CD4-positive, alpha-beta memory T cell (primary cell): ENCODE data around the gene LDHAL6B. TPM values are rescaled to one million over a fixed set of nuclear protein-coding genes. Genes with fewer than 3 reads are reported as not detected.

ENCODE experiments used
- CTCF ChIA-PET: fragments of 350-600 bp; sonication (Branson Sonifier 250); formaldehyde crosslinking; loops from one replicate; lab custom pipeline; 2021; ENCODE audit warnings: inconsistent platforms; ENCODE audit not compliant: partially characterized antibody; lab: Charles Lee
- POLR2A ChIA-PET: fragments of 350-600 bp; sonication (Branson Sonifier 250); formaldehyde crosslinking; loops from one replicate; lab custom pipeline; 2021; ENCODE audit not compliant: partially characterized antibody; lab: Charles Lee
- DNase-seq, 5 donors: peaks; one replicate each; pipeline versions ENCODE4 v3.0.0 to v3.0.0-alpha.2; 2020 to 2022; ENCODE audit warnings: mixed read lengths in 1 of 5
- H3K27ac ChIP-seq: one replicate; pipeline ENCODE4 v1.7.0; 2013; ENCODE audit warnings: low read depth, low read length
- H3K27me3 ChIP-seq: 2 replicates; pipeline ENCODE4 v1.7.0; 2013; ENCODE audit warnings: mild to moderate bottlenecking, low read length, moderate library complexity; ENCODE audit not compliant: insufficient read depth
- H3K36me3 ChIP-seq: 2 replicates; pipeline ENCODE4 v1.7.0; 2013; ENCODE audit warnings: mild to moderate bottlenecking, low read length, moderate library complexity; ENCODE audit not compliant: insufficient read depth
- H3K4me1 ChIP-seq: 2 replicates; pipeline ENCODE4 v1.7.0; 2013; ENCODE audit warnings: mild to moderate bottlenecking, low read length, moderate library complexity; ENCODE audit not compliant: insufficient read depth
- H3K4me3 ChIP-seq, 2 donors: one replicate each; pipeline ENCODE4 v1.7.0; 2013; ENCODE audit warnings: low read length in 2 of 2, mild to moderate bottlenecking in 1 of 2
- H3K9me3 ChIP-seq, 2 donors: one replicate each; pipeline ENCODE4 v1.7.0; 2013; ENCODE audit warnings: low read length in 2 of 2, control low read depth in 1 of 2; ENCODE audit not compliant: control insufficient read depth in 1 of 2
- H3K27ac Mint-ChIP-seq, 7 donors: one replicate each; pipeline ENCODE4 v1.8.0; 2020 to 2021; ENCODE audit warnings: mixed read lengths in 7 of 7, mild to moderate bottlenecking in 6 of 7, inconsistent platforms in 3 of 7, moderate library complexity in 3 of 7
- H3K27me3 Mint-ChIP-seq, 2 donors: one replicate each; pipeline ENCODE4 v1.8.0; 2020 to 2021; ENCODE audit warnings: mixed read lengths in 2 of 2
- H3K36me3 Mint-ChIP-seq, 2 donors: one replicate each; pipeline ENCODE4 v1.8.0; 2020 to 2021; ENCODE audit warnings: mixed read lengths in 2 of 2, inconsistent platforms in 1 of 2, mild to moderate bottlenecking in 1 of 2
- H3K4me1 Mint-ChIP-seq, 4 donors: one replicate each; pipeline ENCODE4 v1.8.0; 2020 to 2021; ENCODE audit warnings: mixed read lengths in 4 of 4, mild to moderate bottlenecking in 1 of 4
- H3K4me3 Mint-ChIP-seq, 8 donors: one replicate each; pipeline ENCODE4 v1.8.0; 2020 to 2021; ENCODE audit warnings: mixed read lengths in 8 of 8, mild to moderate bottlenecking in 7 of 8, moderate library complexity in 6 of 8, inconsistent platforms in 3 of 8
- H3K9me3 Mint-ChIP-seq, 8 donors: one replicate each; pipeline ENCODE4 v1.8.0; 2020 to 2021; ENCODE audit warnings: mixed read lengths in 8 of 8, mild to moderate bottlenecking in 5 of 8, inconsistent platforms in 3 of 8, moderate library complexity in 1 of 8
- intact Hi-C: fragments of 100-400 bp; cut with micrococcal nuclease; formaldehyde crosslinking; loops from one replicate; pipeline ENCODE4 v1.15.1; 2023
- polyA plus RNA-seq, 2 donors: library from polyadenylated mRNA; unstranded; fragments of 300-500 nt; fragmentation: Illumina TruSeq; gene quantifications; one replicate each; pipeline ENCODE4 v1.2.3, GENCODE V29; 2021
- total RNA-seq, 2 experiments: library from RNA; stranded (reverse); gene quantifications; one replicate each; pipeline ENCODE4 v1.2.3, GENCODE V29; 2021

Gene LDHAL6B
- total and polyA plus RNA-seq, 4 experiments from 2014 or later = not detected

DNA sequence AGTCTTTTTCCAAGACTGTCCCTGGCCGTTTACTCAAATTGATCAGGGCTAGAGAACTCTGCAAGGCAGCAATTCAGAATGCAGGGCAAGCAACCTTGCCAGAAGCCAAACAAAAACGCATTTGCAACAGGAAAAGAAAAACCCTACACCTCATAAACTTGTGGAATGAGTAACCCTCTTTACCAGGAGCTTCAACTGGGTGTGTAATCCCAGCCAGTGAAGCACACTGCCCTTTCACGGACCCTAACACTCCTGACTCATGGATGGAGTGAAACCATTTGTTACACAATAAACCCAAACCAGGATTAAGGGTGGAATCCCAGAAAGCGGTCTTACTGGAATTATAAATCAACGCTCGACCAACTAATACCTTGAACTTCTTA, 14.8 kb upstream of the LDHAL6B start:
- H3K4me1 Mint-ChIP-seq = peaks cover 0 to 2% (median 0%) of the 10 kb centered on the region in 4 donors
- peaks cover 6 to 13% of the 10 kb centered on the region in 2 donors for H3K27me3 Mint-ChIP-seq
- Histone ChIP-seq H3K4me1 (no peaks in the 10 kb centered on the region), H3K27me3 (no peaks in the 10 kb centered on the region), H3K4me3 (no peak overlapping the region), H3K36me3 (no peaks in the 10 kb centered on the region), H3K27ac (no peak overlapping the region), H3K9me3 (no peaks in the 10 kb centered on the region)
- ChIA-PET POLR2A (no interaction called here), CTCF (no interaction called here)
- no peak overlapping the region for H3K27ac Mint-ChIP-seq
- intact Hi-C loops = no loop called here
- DNase-seq = no peak
- H3K36me3 Mint-ChIP-seq = no peaks in the 10 kb centered on the region
- peaks cover 0 to 9% (median 1%) of the 10 kb centered on the region in 8 donors for H3K9me3 Mint-ChIP-seq
- H3K4me3 Mint-ChIP-seq = no peak overlapping the region

DNA sequence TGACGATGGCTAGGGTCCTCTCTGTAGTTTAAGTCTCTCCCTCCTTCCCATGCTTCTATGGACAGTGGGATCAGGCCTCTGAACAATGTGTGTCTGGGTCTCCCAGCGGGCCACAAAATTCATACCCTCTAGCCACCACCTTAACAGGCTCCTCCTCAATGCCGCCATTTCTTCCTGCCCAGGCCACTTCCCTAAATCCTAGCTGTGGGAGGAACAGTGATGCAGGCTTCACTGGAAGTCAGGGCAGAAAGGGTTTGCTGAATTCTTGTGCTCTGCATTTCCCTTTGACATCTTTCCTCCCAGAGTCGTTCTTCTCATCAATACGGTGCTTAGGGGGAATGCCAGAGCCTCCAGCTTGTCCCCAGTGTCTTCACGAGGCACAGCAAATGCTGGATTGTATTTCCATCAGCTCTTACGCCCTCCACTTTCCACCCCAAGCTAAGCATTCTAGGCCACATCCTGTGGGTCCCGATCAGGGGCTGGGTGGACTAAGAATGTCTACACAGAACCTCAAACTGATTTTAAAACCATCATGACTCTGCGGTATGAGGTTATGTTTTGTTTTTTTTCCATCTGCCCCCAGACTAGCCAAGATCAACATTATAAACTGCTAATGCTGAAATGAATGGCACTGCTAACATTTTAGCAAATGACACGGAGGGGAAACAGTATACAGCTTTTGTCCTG, 11.9 kb upstream of the LDHAL6B start:
- no peaks in the 10 kb centered on the region for H3K27me3 ChIP-seq
- no peak overlapping the region for H3K27ac ChIP-seq
- Mint-ChIP-seq H3K9me3 (no peaks in the 10 kb centered on the region), H3K27me3 (peaks cover 3 to 5% of the 10 kb centered on the region in 2 donors), H3K36me3 (no peaks in the 10 kb centered on the region), H3K27ac (no peak overlapping the region), H3K4me1 (peaks cover 0 to 2% (median 0%) of the 10 kb centered on the region in 4 donors), H3K4me3 (no peak overlapping the region)
- ChIA-PET POLR2A (no interaction called here), CTCF (interaction anchor here (0.7 kb wide), 1 partner anchor 35 kb away, joined by 3 read pairs; no protein-coding TSS in a partner anchor)
- no peak for DNase-seq
- intact Hi-C loops = no loop called here
- H3K9me3 ChIP-seq = no peaks in the 10 kb centered on the region
- no peak overlapping the region for H3K4me3 ChIP-seq
- H3K4me1 ChIP-seq = no peaks in the 10 kb centered on the region
- H3K36me3 ChIP-seq = no peaks in the 10 kb centered on the region

DNA sequence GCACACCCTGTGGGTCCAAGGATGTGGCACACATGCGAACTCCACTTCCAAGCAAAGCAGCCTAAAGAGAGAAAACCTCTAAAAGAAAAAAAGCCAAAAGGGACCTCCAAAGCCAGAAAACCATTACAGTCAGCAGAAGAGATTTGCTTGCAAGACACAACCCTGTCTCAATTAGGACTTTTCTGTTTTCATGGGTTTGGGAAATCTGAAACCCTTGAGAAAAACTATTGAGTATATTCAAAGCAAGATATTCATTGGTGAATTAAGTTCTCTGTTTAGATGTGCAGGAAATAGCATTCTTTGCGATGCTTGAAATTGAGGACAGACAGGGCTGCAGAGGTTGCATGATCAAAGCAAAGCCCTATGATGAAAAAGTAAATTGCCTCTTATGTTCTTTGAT, 10.2 kb upstream of the LDHAL6B start:
- H3K27ac ChIP-seq = no peak overlapping the region
- no peaks in the 10 kb centered on the region for H3K9me3 ChIP-seq
- ChIA-PET CTCF (interaction anchor here (0.6 kb wide), 2 partner anchors 181 to 234 kb away, joined by 3 to 4 read pairs; no protein-coding TSS in a partner anchor), POLR2A (no interaction called here)
- no peak for DNase-seq
- no peaks in the 10 kb centered on the region for H3K4me1 ChIP-seq
- H3K27me3 ChIP-seq = no peaks in the 10 kb centered on the region
- H3K4me1 Mint-ChIP-seq = peaks cover 0 to 2% (median 0%) of the 10 kb centered on the region in 4 donors
- intact Hi-C loops = no loop called here
- H3K9me3 Mint-ChIP-seq = no peaks in the 10 kb centered on the region
- H3K36me3 ChIP-seq = no peaks in the 10 kb centered on the region
- no peaks in the 10 kb centered on the region for H3K36me3 Mint-ChIP-seq
- H3K4me3 Mint-ChIP-seq = no peak overlapping the region
- H3K27ac Mint-ChIP-seq = no peak overlapping the region
- peaks cover 0 to 2% of the 10 kb centered on the region in 2 donors for H3K27me3 Mint-ChIP-seq
- H3K4me3 ChIP-seq = no peak overlapping the region

DNA sequence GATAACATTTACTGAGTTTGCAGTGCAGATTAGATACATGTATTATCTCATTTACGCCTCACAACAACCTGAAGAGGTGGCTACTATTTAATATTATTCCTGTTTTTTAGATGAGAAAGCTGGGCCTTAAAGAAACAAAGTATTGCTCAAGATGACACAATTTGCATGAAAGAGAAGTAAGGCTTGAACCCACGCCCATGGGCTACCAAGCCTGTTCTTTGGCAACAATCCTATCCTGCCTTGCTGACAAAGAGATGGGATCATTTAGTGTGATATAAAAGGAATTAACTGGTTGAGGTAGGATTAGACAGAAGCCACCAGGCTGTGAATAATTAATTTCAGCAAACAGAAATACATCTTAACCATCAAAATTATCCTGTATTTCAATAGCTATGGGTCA, 9.2 kb upstream of the LDHAL6B start:
- H3K9me3 Mint-ChIP-seq = no peaks in the 10 kb centered on the region
- H3K27me3 ChIP-seq = no peaks in the 10 kb centered on the region
- DNase-seq = no peak
- ChIA-PET POLR2A (no interaction called here), CTCF (no interaction called here)
- intact Hi-C loops = no loop called here
- H3K4me1 Mint-ChIP-seq = peaks cover 0 to 2% (median 0%) of the 10 kb centered on the region in 4 donors
- H3K4me3 Mint-ChIP-seq = no peak overlapping the region
- H3K36me3 Mint-ChIP-seq = no peaks in the 10 kb centered on the region
- no peaks in the 10 kb centered on the region for H3K4me1 ChIP-seq
- no peaks in the 10 kb centered on the region for H3K36me3 ChIP-seq
- H3K27ac Mint-ChIP-seq = no peak overlapping the region
- H3K9me3 ChIP-seq = no peaks in the 10 kb centered on the region
- H3K4me3 ChIP-seq = no peak overlapping the region
- no peak overlapping the region for H3K27ac ChIP-seq
- no peaks in the 10 kb centered on the region for H3K27me3 Mint-ChIP-seq

- Mint-ChIP-seq H3K27ac (no peak overlapping the region), H3K4me3 (no peak overlapping the region), H3K9me3 (no peaks in the 10 kb centered on the region), H3K27me3 (peaks cover 2 to 3% of the 10 kb centered on the region in 2 donors), H3K4me1 (peaks cover 0 to 2% (median 0%) of the 10 kb centered on the region in 4 donors), H3K36me3 (no peaks in the 10 kb centered on the region)
- intact Hi-C loops = no loop called here
- Histone ChIP-seq H3K27ac (no peak overlapping the region), H3K9me3 (no peaks in the 10 kb centered on the region), H3K4me1 (no peaks in the 10 kb centered on the region), H3K4me3 (no peak overlapping the region), H3K36me3 (no peaks in the 10 kb centered on the region), H3K27me3 (no peaks in the 10 kb centered on the region)
- DNase-seq = no peak
- POLR2A ChIA-PET = no interaction called here
- CTCF ChIA-PET = no interaction called here
Measured at GRCh38 chr15:59199626-59200465, 6.8 kb upstream of the LDHAL6B start.

DNA sequence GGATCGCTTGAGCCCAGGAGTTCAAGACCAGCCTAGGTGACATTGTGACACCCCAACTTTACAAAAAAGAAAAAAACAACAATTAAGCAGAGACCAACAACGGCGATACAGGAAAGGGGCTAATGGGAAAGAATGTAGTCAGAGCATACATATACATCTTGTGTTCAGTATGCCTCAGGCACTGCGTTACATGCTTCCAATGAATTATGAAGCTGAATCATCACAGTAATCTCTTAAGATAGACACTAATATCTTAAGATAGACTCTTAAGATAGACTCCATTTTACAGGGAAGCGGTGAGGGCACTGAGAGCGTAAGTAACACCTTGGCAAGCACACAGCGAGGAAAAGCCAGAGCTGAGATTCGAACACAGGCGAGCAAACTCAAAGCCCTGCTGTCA, 6.1 kb upstream of the LDHAL6B start:
- H3K4me3 ChIP-seq = no peak overlapping the region
- no peak for DNase-seq
- Mint-ChIP-seq H3K9me3 (no peaks in the 10 kb centered on the region), H3K4me3 (no peak overlapping the region), H3K27ac (no peak overlapping the region), H3K27me3 (peaks cover 2 to 3% of the 10 kb centered on the region in 2 donors), H3K4me1 (no peaks in the 10 kb centered on the region), H3K36me3 (no peaks in the 10 kb centered on the region)
- H3K9me3 ChIP-seq = no peaks in the 10 kb centered on the region
- intact Hi-C loops = no loop called here
- CTCF ChIA-PET = interaction anchor here (0.7 kb wide), 1 partner anchor 27 kb away, joined by 3 read pairs; no protein-coding TSS in a partner anchor
- H3K27me3 ChIP-seq = no peaks in the 10 kb centered on the region
- no peaks in the 10 kb centered on the region for H3K4me1 ChIP-seq
- H3K27ac ChIP-seq = no peak overlapping the region
- H3K36me3 ChIP-seq = no peaks in the 10 kb centered on the region
- POLR2A ChIA-PET = interaction anchor here (0.6 kb wide), 1 partner anchor 248 kb away, joined by 3 read pairs; no protein-coding TSS in a partner anchor

GRCh38 chr15:59203008-59203407, 3.6 kb upstream of the LDHAL6B start:
- H3K27me3 Mint-ChIP-seq = peaks cover 2 to 3% of the 10 kb centered on the region in 2 donors
- H3K27ac Mint-ChIP-seq = no peak overlapping the region
- no peak overlapping the region for H3K27ac ChIP-seq
- H3K4me1 Mint-ChIP-seq = no peaks in the 10 kb centered on the region
- H3K9me3 Mint-ChIP-seq = no peaks in the 10 kb centered on the region
- no peak overlapping the region for H3K4me3 Mint-ChIP-seq
- DNase-seq = no peak
- ChIA-PET POLR2A (no interaction called here), CTCF (no interaction called here)
- no peaks in the 10 kb centered on the region for H3K36me3 Mint-ChIP-seq
- no peaks in the 10 kb centered on the region for H3K36me3 ChIP-seq
- H3K27me3 ChIP-seq = no peaks in the 10 kb centered on the region
- no peaks in the 10 kb centered on the region for H3K4me1 ChIP-seq
- intact Hi-C loops = no loop called here
- no peaks in the 10 kb centered on the region for H3K9me3 ChIP-seq
- H3K4me3 ChIP-seq = no peak overlapping the region
